Neural cell (in vitro differentiated cells): ENCODE data around the gene AEBP1.

Experiments
- CTCF ChIP-seq: fragments of 450-650 bp; IDR thresholded peaks from 2 replicates; pipeline ENCODE4 v1.5.1; 2014; ENCODE audit warnings: antibody characterized with exemption, mild to moderate bottlenecking, moderate library complexity; ENCODE audit not compliant: poor library complexity, severe bottlenecking
- EZH2 ChIP-seq: fragments of 200-600, 300-800 bp; shearing (Covaris generic), sonication (generic); IDR thresholded peaks from 2 replicates; pipeline ENCODE4 v1.6.1; 2014; ENCODE audit warnings: antibody characterized with exemption, low read length, borderline replicate concordance, mild to moderate bottlenecking; ENCODE audit not compliant: insufficient read depth, poor library complexity, severe bottlenecking

GRCh38 chr7:44161371-44161770, 57.2 kb downstream of the AEBP1 start:
- no peak for TF ChIP-seq EZH2
- no peak for TF ChIP-seq CTCF
